Liver (tissue), 9 donors: Measurements from ENCODE around the gene ETV6. TPM values are rescaled to one million over a fixed set of nuclear protein-coding genes. Genes with fewer than 3 reads are reported as not detected.

Experiments used
- DNase-seq: peaks from one replicate; pipeline ENCODE4 v3.0.0-alpha.2; 2017; ENCODE audit warnings: low spot score
- H3K27ac ChIP-seq, 2 donors: one replicate each; pipeline ENCODE4 v1.7.0; 2013; ENCODE audit warnings: inconsistent platforms in 2 of 2, low read length in 2 of 2, control low read depth in 1 of 2, low read depth in 1 of 2, mild to moderate bottlenecking in 1 of 2
- H3K27me3 ChIP-seq, 4 donors: one replicate each; pipeline versions ENCODE4 v1.6.1 to v1.7.0; 2013; ENCODE audit warnings: low read length in 3 of 4, inconsistent platforms in 1 of 4, mild to moderate bottlenecking in 1 of 4, moderate library complexity in 1 of 4; ENCODE audit not compliant: control insufficient read depth in 4 of 4, insufficient read depth in 4 of 4
- H3K36me3 ChIP-seq, 4 donors: one replicate each; pipeline versions ENCODE4 v1.6.1 to v1.7.0; 2013; ENCODE audit warnings: low read length in 3 of 4, mild to moderate bottlenecking in 3 of 4, low read depth in 1 of 4, moderate library complexity in 1 of 4; ENCODE audit not compliant: control insufficient read depth in 4 of 4, insufficient read depth in 3 of 4
- H3K4me1 ChIP-seq, 4 donors: one replicate each; pipeline versions ENCODE4 v1.6.1 to v1.7.0; 2013; ENCODE audit warnings: low read length in 3 of 4, mild to moderate bottlenecking in 3 of 4, moderate library complexity in 1 of 4; ENCODE audit not compliant: control insufficient read depth in 4 of 4, insufficient read depth in 4 of 4
- H3K4me3 ChIP-seq, 3 donors: one replicate each; pipeline versions ENCODE4 v1.6.1 to v1.7.0; 2013; ENCODE audit warnings: low read length in 3 of 3, control low read depth in 1 of 3, low read depth in 1 of 3, mild to moderate bottlenecking in 1 of 3
- H3K9ac ChIP-seq, 2 donors: one replicate each; pipeline ENCODE4 v1.7.0; 2013; ENCODE audit warnings: low read length in 2 of 2, mild to moderate bottlenecking in 2 of 2, moderate library complexity in 2 of 2, control low read depth in 1 of 2, low read depth in 1 of 2
- H3K9me3 ChIP-seq, 4 donors: one replicate each; pipeline versions ENCODE4 v1.6.1 to v1.7.0; 2013; ENCODE audit warnings: low read length in 3 of 4; ENCODE audit not compliant: control insufficient read depth in 4 of 4
- ATF3 ChIP-seq: IDR thresholded peaks from 2 replicates; pipeline ENCODE4 v1.6.1; 2016; ENCODE audit warnings: antibody characterized with exemption
- EGR1 ChIP-seq, 2 donors: IDR thresholded peaks; 2 replicates each; pipeline ENCODE4 v1.6.1; 2016 to 2018; ENCODE audit warnings: antibody characterized with exemption in 2 of 2, low read depth in 2 of 2
- FOXA1 ChIP-seq: IDR thresholded peaks from 2 replicates; pipeline ENCODE4 v1.6.1; 2016; ENCODE audit warnings: antibody characterized with exemption
- GABPA ChIP-seq, 2 donors: IDR thresholded peaks in 1 of 2; conservative IDR thresholded peaks in 1 of 2; 2 replicates each; pipeline ENCODE4 v1.6.1; 2016; ENCODE audit warnings: antibody characterized with exemption in 2 of 2, mild to moderate bottlenecking in 1 of 2, moderate library complexity in 1 of 2
- HNF4A ChIP-seq, 2 donors: conservative IDR thresholded peaks; 2 replicates each; pipeline ENCODE4 v1.6.1; 2016; ENCODE audit warnings: antibody characterized with exemption in 2 of 2, mild to moderate bottlenecking in 2 of 2
- MAX ChIP-seq: IDR thresholded peaks from 2 replicates; pipeline ENCODE4 v1.6.1; 2016; ENCODE audit warnings: antibody characterized with exemption
- NR2F2 ChIP-seq: IDR thresholded peaks from 2 replicates; pipeline ENCODE4 v1.6.1; 2016; ENCODE audit warnings: antibody characterized with exemption
- REST ChIP-seq: IDR thresholded peaks from 2 replicates; pipeline ENCODE4 v1.6.1; 2016; ENCODE audit warnings: antibody characterized with exemption, mild to moderate bottlenecking
- RXRA ChIP-seq, 2 donors: IDR thresholded peaks; 2 replicates each; pipeline ENCODE4 v1.6.1; 2017 to 2018; ENCODE audit warnings: antibody characterized with exemption in 2 of 2, mild to moderate bottlenecking in 1 of 2
- SP1 ChIP-seq: IDR thresholded peaks from 2 replicates; pipeline ENCODE4 v1.6.1; 2018; ENCODE audit warnings: antibody characterized with exemption, mild to moderate bottlenecking
- YY1 ChIP-seq: IDR thresholded peaks from 2 replicates; pipeline ENCODE4 v1.6.1; 2016; ENCODE audit warnings: antibody characterized with exemption, mild to moderate bottlenecking
- WGBS: extraction: QIAGEN DNeasy Blood & Tissue Kit; methylation state at CpG from one replicate; pipeline ENCODE4 v1.1.7; 2013; 5-methylcytosine and 5-hydroxymethylcytosine counted together
- polyA plus RNA-seq, 2 donors: library from polyadenylated mRNA; stranded (reverse) in 1 of 2; unstranded in 1 of 2; fragments of 200-250 nt in 1 of 2; fragments of >200 nt in 1 of 2; fragmentation: Nextera tagmentation in 1 of 2; extraction: Ambion mirVana in 1 of 2; gene quantifications; one replicate each; pipeline versions ENCODE4 v1.2.1 to v1.2.3, GENCODE V29; 2013 to 2015
- total RNA-seq, 2 donors: library from RNA; depleted of rRNA; stranded (reverse); fragments of >200 nt; gene quantifications; one replicate each; pipeline ENCODE4 v1.2.3, GENCODE V29; 2014
- TF ChIP-seq, protein P1 (sequence below): IDR thresholded peaks from 2 replicates; pipeline ENCODE4 v1.6.1; 2016; ENCODE audit warnings: antibody characterized with exemption
- donor health status: healthy.
- donor health status: healthy.
- donor health status: healthy.
- donor health status: healthy.
- donor health status: healthy.

Gene ETV6
- total and polyA plus RNA-seq, 4 donors, result 2.0 to 6.2 (median 3.5) TPM

- Histone ChIP-seq H3K27ac (no peak overlapping the region), H3K9ac (no peak overlapping the region), H3K4me1 (no peaks in the 10 kb centered on the region), H3K27me3 (no peaks in the 10 kb centered on the region), H3K9me3 (no peaks in the 10 kb centered on the region), H3K36me3 (peaks cover 0 to 2% (median 0%) of the 10 kb centered on the region in 4 donors), H3K4me3 (no peak overlapping the region)
- TF ChIP-seq FOXA1 (no peak), HNF4A (conservative IDR thresholded peaks at IDR 0.05) (no peak)
- 96% methylated on average over 3 of the region's 3 CpGs for WGBS
- DNase-seq, result no peak
These were observed 98.5 kb downstream of the ETV6 start for GRCh38 chr12:11747969-11748368.

GRCh38 chr12:11748903-11749302 is 99.4 kb downstream of the ETV6 start:
- Histone ChIP-seq H3K27ac (no peak overlapping the region), H3K9me3 (no peaks in the 10 kb centered on the region), H3K4me1 (no peaks in the 10 kb centered on the region), H3K36me3 (peaks cover 1 to 10% (median 6%) of the 10 kb centered on the region in 4 donors), H3K4me3 (no peak overlapping the region), H3K9ac (no peak overlapping the region), H3K27me3 (no peaks in the 10 kb centered on the region)
- WGBS, result 95% methylated on average over 6 of the region's 6 CpGs
- no peak for DNase-seq
- TF ChIP-seq, protein P1, sequence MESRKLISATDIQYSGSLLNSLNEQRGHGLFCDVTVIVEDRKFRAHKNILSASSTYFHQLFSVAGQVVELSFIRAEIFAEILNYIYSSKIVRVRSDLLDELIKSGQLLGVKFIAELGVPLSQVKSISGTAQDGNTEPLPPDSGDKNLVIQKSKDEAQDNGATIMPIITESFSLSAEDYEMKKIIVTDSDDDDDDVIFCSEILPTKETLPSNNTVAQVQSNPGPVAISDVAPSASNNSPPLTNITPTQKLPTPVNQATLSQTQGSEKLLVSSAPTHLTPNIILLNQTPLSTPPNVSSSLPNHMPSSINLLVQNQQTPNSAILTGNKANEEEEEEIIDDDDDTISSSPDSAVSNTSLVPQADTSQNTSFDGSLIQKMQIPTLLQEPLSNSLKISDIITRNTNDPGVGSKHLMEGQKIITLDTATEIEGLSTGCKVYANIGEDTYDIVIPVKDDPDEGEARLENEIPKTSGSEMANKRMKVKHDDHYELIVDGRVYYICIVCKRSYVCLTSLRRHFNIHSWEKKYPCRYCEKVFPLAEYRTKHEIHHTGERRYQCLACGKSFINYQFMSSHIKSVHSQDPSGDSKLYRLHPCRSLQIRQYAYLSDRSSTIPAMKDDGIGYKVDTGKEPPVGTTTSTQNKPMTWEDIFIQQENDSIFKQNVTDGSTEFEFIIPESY, result no peak
- no peak for TF ChIP-seq GABPA (IDR thresholded peaks at IDR 0.05 in 1 of 2, conservative IDR thresholded peaks at IDR 0.05 in 1 of 2)
- no peak for TF ChIP-seq MAX
- no peak for TF ChIP-seq RXRA (IDR thresholded peaks at IDR 0.05)
- no peak for TF ChIP-seq REST
- TF ChIP-seq YY1, result no peak
- no peak for TF ChIP-seq ATF3
- no peak for TF ChIP-seq FOXA1
- TF ChIP-seq HNF4A (conservative IDR thresholded peaks at IDR 0.05), result no peak
- no peak for TF ChIP-seq SP1
- no peak for TF ChIP-seq NR2F2
- TF ChIP-seq EGR1 (IDR thresholded peaks at IDR 0.05; ENCODE audit: low read depth in 2 of 2), result no peak
